CD8-positive, alpha-beta memory T cell (primary cell): ENCODE measurements around the gene RBPJL. TPM values are rescaled to one million over a fixed set of nuclear protein-coding genes. Genes with fewer than 3 reads are reported as not detected.

Experiments
- CTCF ChIA-PET: fragments of 350-600 bp; sonication (Branson Sonifier 250); formaldehyde crosslinking; loops from one replicate; lab custom pipeline; 2021; ENCODE audit warnings: antibody characterized with exemption; lab: Charles Lee
- POLR2A ChIA-PET: fragments of 350-600 bp; sonication (Branson Sonifier 250); formaldehyde crosslinking; loops from one replicate; lab custom pipeline; 2021; ENCODE audit warnings: antibody characterized with exemption; lab: Charles Lee
- DNase-seq, 5 donors: peaks; one replicate each; pipeline versions ENCODE4 v3.0.0 to v3.0.0-alpha.2; 2020 to 2022; ENCODE audit warnings: mixed read lengths in 1 of 5
- H3K27ac ChIP-seq: one replicate; pipeline ENCODE4 v1.7.0; 2013; ENCODE audit warnings: low read depth, mild to moderate bottlenecking, low read length, moderate library complexity
- H3K27me3 ChIP-seq: 2 replicates; pipeline ENCODE4 v1.7.0; 2013; ENCODE audit warnings: low read length, mild to moderate bottlenecking; ENCODE audit not compliant: insufficient read depth, poor library complexity, severe bottlenecking
- H3K36me3 ChIP-seq: 2 replicates; pipeline ENCODE4 v1.7.0; 2013; ENCODE audit warnings: mild to moderate bottlenecking, low read length, moderate library complexity; ENCODE audit not compliant: insufficient read depth
- H3K4me1 ChIP-seq: 2 replicates; pipeline ENCODE4 v1.7.0; 2013; ENCODE audit warnings: mild to moderate bottlenecking, low read length, moderate library complexity; ENCODE audit not compliant: insufficient read depth
- H3K4me3 ChIP-seq: 2 replicates; pipeline ENCODE4 v1.7.0; 2013; ENCODE audit warnings: mild to moderate bottlenecking, low read length
- H3K9me3 ChIP-seq: 2 replicates; pipeline ENCODE4 v1.7.0; 2013; ENCODE audit warnings: mild to moderate bottlenecking, low read length
- H3K27ac Mint-ChIP-seq, 8 donors: one replicate each; pipeline ENCODE4 v1.8.0; 2020 to 2021; ENCODE audit warnings: mixed read lengths in 8 of 8, mild to moderate bottlenecking in 6 of 8, inconsistent platforms in 3 of 8, moderate library complexity in 3 of 8
- H3K27me3 Mint-ChIP-seq, 2 donors: one replicate each; pipeline ENCODE4 v1.8.0; 2020 to 2021; ENCODE audit warnings: mixed read lengths in 2 of 2, mild to moderate bottlenecking in 1 of 2, moderate library complexity in 1 of 2
- H3K36me3 Mint-ChIP-seq, 3 donors: one replicate each; pipeline ENCODE4 v1.8.0; 2020 to 2021; ENCODE audit warnings: mixed read lengths in 3 of 3, inconsistent platforms in 1 of 3, mild to moderate bottlenecking in 1 of 3
- H3K4me1 Mint-ChIP-seq, 3 donors: one replicate each; pipeline ENCODE4 v1.8.0; 2020 to 2021; ENCODE audit warnings: mixed read lengths in 3 of 3, inconsistent platforms in 1 of 3, mild to moderate bottlenecking in 1 of 3
- H3K4me3 Mint-ChIP-seq, 7 donors: one replicate each; pipeline ENCODE4 v1.8.0; 2020 to 2021; ENCODE audit warnings: mixed read lengths in 7 of 7, mild to moderate bottlenecking in 6 of 7, moderate library complexity in 4 of 7, inconsistent platforms in 2 of 7
- H3K9me3 Mint-ChIP-seq, 5 donors: one replicate each; pipeline ENCODE4 v1.8.0; 2020 to 2022; ENCODE audit warnings: mixed read lengths in 5 of 5, mild to moderate bottlenecking in 3 of 5, moderate library complexity in 2 of 5, inconsistent platforms in 1 of 5
- polyA plus RNA-seq: library from polyadenylated mRNA; unstranded; fragments of 300-500 nt; fragmentation: Illumina TruSeq; gene quantifications from one replicate; pipeline ENCODE4 v1.2.3, GENCODE V29; 2021
- total RNA-seq, 2 experiments: library from RNA; stranded (reverse); gene quantifications; one replicate each; pipeline ENCODE4 v1.2.3, GENCODE V29; 2021

Gene RBPJL
- total and polyA plus RNA-seq, 3 experiments from 2014 or later = not detected

DNA sequence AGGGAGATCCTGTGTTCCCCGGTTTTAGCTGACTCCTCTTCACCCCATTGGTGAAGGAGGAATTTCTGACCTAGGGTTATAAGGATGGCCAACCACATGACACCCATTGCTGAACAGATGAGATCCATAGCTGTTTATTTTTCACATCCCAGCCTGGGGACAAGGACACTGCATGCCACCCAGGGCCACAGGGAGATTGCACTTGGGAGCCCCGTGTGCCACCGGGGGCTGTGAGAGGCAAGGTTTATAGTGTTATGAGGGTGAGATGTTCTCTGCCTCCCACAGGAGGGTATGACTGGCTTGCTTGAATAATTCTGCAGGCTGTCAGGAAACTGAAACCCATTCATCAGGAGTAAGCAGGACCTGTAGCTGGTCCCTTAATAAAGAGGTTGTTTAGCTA, 37.6 kb upstream of the RBPJL start:
- ChIA-PET CTCF (interaction anchor here (1.3 kb wide), 1 partner anchor 25 kb away, joined by 5 read pairs; no protein-coding TSS in a partner anchor), POLR2A (no interaction called here)
- DNase-seq = no peak
- Histone ChIP-seq H3K36me3 (no peaks in the 10 kb centered on the region), H3K4me1 (no peaks in the 10 kb centered on the region), H3K4me3 (no peak overlapping the region), H3K27ac (no peak overlapping the region), H3K27me3 (no peaks in the 10 kb centered on the region), H3K9me3 (no peaks in the 10 kb centered on the region)
- no peaks in the 10 kb centered on the region for H3K36me3 Mint-ChIP-seq
- H3K4me1 Mint-ChIP-seq = no peaks in the 10 kb centered on the region
- no peak overlapping the region for H3K4me3 Mint-ChIP-seq
- no peaks in the 10 kb centered on the region for H3K9me3 Mint-ChIP-seq
- no peak overlapping the region for H3K27ac Mint-ChIP-seq
- peaks cover 18 to 47% of the 10 kb centered on the region in 2 donors for H3K27me3 Mint-ChIP-seq

DNA sequence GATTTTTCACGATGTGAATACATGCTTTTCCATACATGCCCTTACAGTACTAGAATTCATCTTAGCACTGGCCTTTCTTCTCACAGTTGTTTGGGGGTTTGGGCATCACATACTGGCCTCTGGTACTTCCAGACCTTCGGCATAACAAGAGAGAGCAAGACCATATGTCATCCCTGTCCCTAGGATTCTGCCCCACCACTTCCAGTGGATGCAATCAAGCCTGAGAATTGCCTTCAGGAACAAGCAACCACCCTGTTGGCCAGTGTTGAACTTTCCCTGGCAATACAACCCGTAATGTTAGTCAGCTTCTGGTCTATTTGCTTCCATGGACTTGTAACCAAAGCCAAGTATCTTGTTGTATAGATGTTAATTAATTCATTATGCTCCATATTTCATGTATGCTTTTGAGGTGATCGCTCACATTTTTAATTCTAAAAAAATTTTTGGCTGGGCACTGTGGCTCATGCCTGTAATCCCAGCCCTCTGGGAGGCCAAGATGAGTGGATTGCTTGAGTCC, 36.8 kb upstream of the RBPJL start:
- peaks cover 21 to 47% of the 10 kb centered on the region in 2 donors for H3K27me3 Mint-ChIP-seq
- H3K9me3 ChIP-seq = no peaks in the 10 kb centered on the region
- H3K4me1 Mint-ChIP-seq = no peaks in the 10 kb centered on the region

DNA sequence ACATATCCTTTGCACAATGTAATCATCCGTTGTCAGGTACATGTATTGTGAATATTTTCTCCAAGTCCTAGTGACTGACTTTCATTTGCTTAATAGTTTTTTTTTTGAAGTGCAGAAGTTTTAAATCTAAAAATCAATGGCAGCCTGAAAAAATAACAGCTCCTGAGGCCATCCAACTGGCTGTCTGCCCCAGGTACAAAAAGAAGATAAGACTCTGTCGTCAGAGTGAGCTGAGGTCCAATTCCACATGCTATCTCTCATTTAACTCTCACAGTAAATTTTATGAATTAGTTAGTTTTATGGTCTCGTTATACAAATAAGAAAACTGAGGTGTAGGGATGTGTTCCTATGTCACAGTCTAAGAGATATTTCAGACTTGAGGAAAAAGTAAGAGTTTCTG, 31.3 kb upstream of the RBPJL start:
- Histone ChIP-seq H3K4me3 (no peak overlapping the region), H3K27ac (no peak overlapping the region), H3K9me3 (no peaks in the 10 kb centered on the region), H3K4me1 (no peaks in the 10 kb centered on the region), H3K27me3 (no peaks in the 10 kb centered on the region), H3K36me3 (no peaks in the 10 kb centered on the region)
- Mint-ChIP-seq H3K4me1 (no peaks in the 10 kb centered on the region), H3K9me3 (no peaks in the 10 kb centered on the region), H3K36me3 (no peaks in the 10 kb centered on the region), H3K27me3 (peaks cover 17 to 62% of the 10 kb centered on the region in 2 donors), H3K4me3 (no peak overlapping the region), H3K27ac (no peak overlapping the region)
- ChIA-PET POLR2A (no interaction called here), CTCF (no interaction called here)
- no peak for DNase-seq

More for the DNA sequence above, 36.8 kb upstream of the RBPJL start:
- no peaks in the 10 kb centered on the region for H3K36me3 Mint-ChIP-seq
- no peaks in the 10 kb centered on the region for H3K36me3 ChIP-seq
- ChIA-PET POLR2A (no interaction called here), CTCF (no interaction called here)
- peak overlapping the region in 1 of 8 donors; percentile 41 for H3K27ac Mint-ChIP-seq
- no peaks in the 10 kb centered on the region for H3K27me3 ChIP-seq
- H3K4me3 Mint-ChIP-seq = no peak overlapping the region
- H3K4me1 ChIP-seq = no peaks in the 10 kb centered on the region
- H3K9me3 Mint-ChIP-seq = no peaks in the 10 kb centered on the region
- no peak for DNase-seq
- H3K27ac ChIP-seq = no peak overlapping the region
- no peak overlapping the region for H3K4me3 ChIP-seq

DNA sequence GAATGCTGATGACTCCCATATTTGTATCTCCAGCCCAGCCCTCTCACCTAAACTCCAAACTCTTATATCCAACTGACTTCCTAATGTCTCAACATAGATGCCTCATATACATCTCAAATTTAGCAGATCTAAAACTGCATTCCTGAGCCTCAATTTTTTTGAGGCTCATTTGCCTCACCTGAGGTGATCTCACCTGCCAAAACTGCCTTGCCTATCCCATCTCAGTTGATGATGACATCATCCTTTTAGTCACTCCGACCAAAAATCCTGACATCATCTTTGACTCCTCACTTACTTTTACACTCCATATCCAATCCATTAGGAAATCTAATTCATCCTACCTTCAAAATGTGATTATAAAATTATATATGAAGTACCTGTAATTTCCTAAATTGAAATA, 26.6 kb upstream of the RBPJL start:
- Histone ChIP-seq H3K4me1 (no peaks in the 10 kb centered on the region), H3K9me3 (no peaks in the 10 kb centered on the region), H3K27me3 (no peaks in the 10 kb centered on the region), H3K4me3 (no peak overlapping the region), H3K36me3 (no peaks in the 10 kb centered on the region), H3K27ac (no peak overlapping the region)
- no peak overlapping the region for H3K27ac Mint-ChIP-seq
- H3K9me3 Mint-ChIP-seq = no peaks in the 10 kb centered on the region
- no peak overlapping the region for H3K4me3 Mint-ChIP-seq
- DNase-seq = no peak
- H3K36me3 Mint-ChIP-seq = no peaks in the 10 kb centered on the region
- no peaks in the 10 kb centered on the region for H3K4me1 Mint-ChIP-seq
- CTCF ChIA-PET = interaction anchor here (1.0 to 1.4 kb wide), 2 partner anchors 11 to 14 kb away, joined by 3 to 8 read pairs; no protein-coding TSS in a partner anchor
- H3K27me3 Mint-ChIP-seq = peaks cover 16 to 56% of the 10 kb centered on the region in 2 donors
- POLR2A ChIA-PET = no interaction called here

DNA sequence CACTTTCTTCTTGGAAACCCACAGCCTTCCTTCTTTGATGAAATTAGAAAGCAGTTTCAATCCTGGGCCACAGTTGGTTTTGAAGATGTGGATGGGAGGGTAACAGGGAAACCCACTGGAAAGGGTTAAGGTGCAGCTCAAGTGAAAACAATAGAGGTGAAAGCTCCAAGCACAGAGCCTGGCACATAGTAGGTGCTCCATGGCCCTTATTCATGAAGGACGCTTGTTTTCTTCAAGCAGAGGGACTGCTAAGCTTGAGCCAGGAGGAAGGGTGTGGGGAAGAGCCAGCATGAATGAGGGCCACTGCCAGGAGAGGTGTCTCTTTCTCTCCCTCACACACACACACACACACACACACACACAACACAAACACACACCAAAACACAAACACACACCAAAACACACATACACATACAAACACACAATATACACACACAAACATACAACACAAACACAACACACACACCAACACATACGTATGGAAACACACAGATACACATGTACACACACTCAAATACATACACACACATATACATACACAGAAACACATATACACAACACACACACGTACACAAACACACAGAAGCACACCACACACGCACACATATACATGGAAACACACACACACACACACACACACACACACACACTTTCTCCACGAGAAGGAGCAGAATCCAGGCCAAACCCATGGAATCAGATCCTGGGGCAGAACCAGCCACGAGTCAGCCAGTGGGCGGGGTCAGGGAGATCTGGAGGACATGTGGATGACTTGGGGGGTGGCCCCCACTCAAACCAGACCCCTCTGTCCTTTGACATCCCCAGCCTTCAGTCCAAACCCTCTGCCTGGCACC, 23.7 kb upstream of the RBPJL start:
- H3K27me3 ChIP-seq = no peaks in the 10 kb centered on the region
- no peak for DNase-seq
- Mint-ChIP-seq H3K4me3 (no peak overlapping the region), H3K36me3 (no peaks in the 10 kb centered on the region), H3K27me3 (peaks cover 12 to 51% of the 10 kb centered on the region in 2 donors), H3K9me3 (no peaks in the 10 kb centered on the region), H3K27ac (no peak overlapping the region), H3K4me1 (no peaks in the 10 kb centered on the region)
- ChIA-PET POLR2A (no interaction called here), CTCF (interaction anchor here (0.8 to 3.0 kb wide), 2 partner anchors 11 kb away, joined by 3 to 16 read pairs; no protein-coding TSS in a partner anchor)
- no peak overlapping the region for H3K27ac ChIP-seq
- no peaks in the 10 kb centered on the region for H3K36me3 ChIP-seq
- no peak overlapping the region for H3K4me3 ChIP-seq
- no peaks in the 10 kb centered on the region for H3K9me3 ChIP-seq
- H3K4me1 ChIP-seq = no peaks in the 10 kb centered on the region

DNA sequence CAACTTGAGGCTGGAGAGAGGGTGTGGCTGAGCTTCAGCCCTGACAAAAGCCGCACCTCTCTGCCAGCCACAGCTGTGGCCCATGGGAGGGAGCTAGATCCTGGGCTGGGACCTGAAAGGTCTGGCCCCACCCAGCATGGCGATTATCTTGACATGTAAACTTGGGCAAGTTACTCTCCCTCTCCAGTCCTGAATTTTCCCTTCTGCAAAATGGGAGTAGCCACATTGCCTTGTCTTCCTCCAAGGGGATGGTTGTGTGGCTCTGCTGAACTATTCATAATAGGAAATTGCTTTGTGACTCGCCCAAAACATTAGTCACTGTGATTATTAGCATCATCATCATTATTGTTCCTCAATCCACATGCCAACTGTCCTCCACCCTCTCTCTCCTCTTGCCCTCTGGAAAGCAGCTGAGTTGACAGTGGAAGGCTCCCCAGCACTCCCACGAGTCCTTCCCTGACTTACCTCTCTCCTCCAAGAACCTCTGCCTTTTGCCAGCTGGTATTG, 23.0 kb upstream of the RBPJL start:
- no peak overlapping the region for H3K4me3 Mint-ChIP-seq

DNA sequence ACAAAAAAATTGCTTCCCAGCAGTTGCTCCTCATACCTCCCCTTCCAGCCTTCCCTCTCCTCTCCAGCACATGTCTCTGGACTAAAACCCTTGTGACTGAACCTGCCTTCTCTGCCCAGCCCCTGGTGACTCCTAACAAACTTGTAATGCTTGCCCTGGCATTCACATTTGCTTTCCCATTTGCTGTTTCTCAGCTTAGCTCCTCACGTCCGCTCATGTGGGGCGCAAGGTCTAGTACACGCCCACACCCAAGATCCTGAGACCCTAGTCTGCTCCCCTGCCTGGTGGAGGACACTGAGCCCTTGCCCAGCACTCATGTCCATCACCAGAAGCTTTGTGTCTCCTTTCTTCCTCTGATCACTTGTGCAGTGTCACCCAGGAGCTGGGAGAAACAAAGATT, 18.3 kb upstream of the RBPJL start:
- Histone ChIP-seq H3K27me3 (peaks cover 4% of the 10 kb centered on the region), H3K4me3 (no peak overlapping the region), H3K27ac (no peak overlapping the region), H3K9me3 (no peaks in the 10 kb centered on the region), H3K4me1 (no peaks in the 10 kb centered on the region), H3K36me3 (no peaks in the 10 kb centered on the region)
- peaks cover 24 to 41% of the 10 kb centered on the region in 2 donors for H3K27me3 Mint-ChIP-seq
- H3K36me3 Mint-ChIP-seq = no peaks in the 10 kb centered on the region
- CTCF ChIA-PET = interaction anchor here (1.1 kb wide), 1 partner anchor 483 kb away, joined by 4 read pairs; no protein-coding TSS in a partner anchor
- no peak overlapping the region for H3K4me3 Mint-ChIP-seq
- H3K4me1 Mint-ChIP-seq = peaks cover 2 to 17% (median 11%) of the 10 kb centered on the region in 3 donors
- peak overlapping the region in 1 of 8 donors; percentile 25 for H3K27ac Mint-ChIP-seq
- no peak for DNase-seq
- no peaks in the 10 kb centered on the region for H3K9me3 Mint-ChIP-seq
- POLR2A ChIA-PET = no interaction called here

More for the DNA sequence above, 23.0 kb upstream of the RBPJL start:
- H3K4me1 ChIP-seq = no peaks in the 10 kb centered on the region
- H3K4me3 ChIP-seq = no peak overlapping the region
- Mint-ChIP-seq H3K4me1 (no peaks in the 10 kb centered on the region), H3K27ac (no peak overlapping the region), H3K27me3 (peaks cover 15 to 55% of the 10 kb centered on the region in 2 donors), H3K36me3 (no peaks in the 10 kb centered on the region), H3K9me3 (no peaks in the 10 kb centered on the region)
- ChIA-PET CTCF (interaction anchor here (3.0 kb wide), 1 partner anchor 11 kb away, joined by 16 read pairs; no protein-coding TSS in a partner anchor), POLR2A (no interaction called here)
- no peaks in the 10 kb centered on the region for H3K9me3 ChIP-seq
- no peaks in the 10 kb centered on the region for H3K27me3 ChIP-seq
- no peak for DNase-seq
- no peak overlapping the region for H3K27ac ChIP-seq
- no peaks in the 10 kb centered on the region for H3K36me3 ChIP-seq

DNA sequence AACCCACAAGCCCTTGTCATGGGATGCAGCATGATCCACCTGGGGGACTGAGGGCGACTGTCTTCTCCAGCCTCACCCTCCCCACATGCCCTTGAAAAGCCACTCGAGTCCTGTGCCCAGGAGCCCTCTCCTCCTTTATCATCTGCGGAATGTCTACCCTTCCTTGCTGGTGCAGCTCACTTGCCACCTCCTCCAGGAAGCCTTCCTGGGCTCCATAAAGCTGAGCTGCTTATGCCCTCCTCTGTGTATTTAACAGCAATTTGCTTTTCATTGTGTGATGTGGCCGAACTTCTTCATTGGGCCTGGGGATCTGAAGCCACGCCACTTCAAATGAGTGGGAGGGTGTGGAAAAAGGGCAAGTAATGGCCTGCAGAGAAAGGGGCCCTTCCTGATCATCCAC, 17.8 kb upstream of the RBPJL start:
- H3K27ac Mint-ChIP-seq = no peak overlapping the region
- no peak for DNase-seq
- Histone ChIP-seq H3K27me3 (peaks cover 6% of the 10 kb centered on the region), H3K27ac (no peak overlapping the region), H3K36me3 (no peaks in the 10 kb centered on the region), H3K4me1 (peaks cover 1% of the 10 kb centered on the region), H3K9me3 (no peaks in the 10 kb centered on the region), H3K4me3 (no peak overlapping the region)
- peaks cover 5 to 20% (median 13%) of the 10 kb centered on the region in 3 donors for H3K4me1 Mint-ChIP-seq
- H3K36me3 Mint-ChIP-seq = no peaks in the 10 kb centered on the region
- CTCF ChIA-PET = interaction anchor here (1.1 kb wide), 1 partner anchor 482 kb away, joined by 4 read pairs; no protein-coding TSS in a partner anchor
- no peak overlapping the region for H3K4me3 Mint-ChIP-seq
- POLR2A ChIA-PET = no interaction called here
- no peaks in the 10 kb centered on the region for H3K9me3 Mint-ChIP-seq
- peaks cover 26 to 41% of the 10 kb centered on the region in 2 donors for H3K27me3 Mint-ChIP-seq
